ENCODE data around the gene IQCM. TPM values are rescaled to one million over a fixed set of nuclear protein-coding genes. Genes with fewer than 3 reads are reported as not detected.

Gene IQCM
- total and polyA plus RNA-seq, 2 donors (not counting 3 experiments of a cell fraction or from before 2014, with no cell fraction given): not detected

DNA sequence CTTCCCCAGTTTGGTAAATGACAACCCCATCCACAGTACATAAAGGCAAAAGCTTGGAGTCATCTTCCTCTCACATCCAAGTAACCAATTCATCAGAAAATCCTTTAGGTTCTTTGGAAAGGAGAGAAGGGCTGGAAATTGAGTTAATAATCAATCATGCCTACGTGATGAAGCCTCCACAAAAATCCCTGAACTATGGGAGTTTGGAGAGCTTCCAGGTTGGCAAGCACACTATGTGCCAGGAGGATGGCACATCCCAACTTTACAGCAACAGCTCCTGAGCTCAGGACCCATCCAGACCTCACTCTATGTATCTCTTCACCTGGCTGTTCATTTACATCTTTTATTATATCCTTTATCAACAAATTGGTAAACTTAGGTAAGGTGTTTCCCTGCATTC is 98.9 kb downstream of the IQCM start:
- H3K4me1 ChIP-seq (ENCODE audit: control insufficient read depth, extremely low read depth, insufficient read depth, low read length): no peaks in the 10 kb centered on the region
- H3K9me1 ChIP-seq (replicated peaks; ENCODE audit: control insufficient read depth, extremely low read depth, insufficient read depth, low read length): no peaks in the 10 kb centered on the region
- no peaks in the 10 kb centered on the region for H4K20me1 ChIP-seq (replicated peaks; ENCODE audit: control insufficient read depth, extremely low read depth, insufficient read depth, low read length)
- no peaks in the 10 kb centered on the region for H3K27me3 ChIP-seq (ENCODE audit: control insufficient read depth in 2 of 2, insufficient read depth in 2 of 2, low read length in 2 of 2)
- no peaks in the 10 kb centered on the region for H3K36me3 ChIP-seq (ENCODE audit: control insufficient read depth in 2 of 2, extremely low read depth in 1 of 2, insufficient read depth in 2 of 2, low read length in 2 of 2)
- H3K9me3 ChIP-seq (replicated peaks; ENCODE audit: control insufficient read depth, insufficient read depth, low read length): no peaks in the 10 kb centered on the region
- BruUV-seq (replicated peaks): no TSS peak
- CTCF ChIA-PET: no interaction called here
- H2AFZ ChIP-seq (ENCODE audit: low read depth, low read length): no peak overlapping the region
- no peak overlapping the region for H3K4me2 ChIP-seq (ENCODE audit: insufficient read depth, low read length)
- no peaks in the 10 kb centered on the region for H3K79me2 ChIP-seq (ENCODE audit: control insufficient read depth, insufficient read depth, low read length)
- no peak overlapping the region for H3K9ac ChIP-seq (replicated peaks; ENCODE audit: extremely low read depth, insufficient read depth, low read length)
- POLR2A ChIA-PET: no interaction called here
- dilution Hi-C loops (cut with MboI; ENCODE audit: extremely low pct_ligation_motif_present, low sequenced_read_pairs): no loop called here
- TF ChIP-seq FOS (IDR thresholded peaks at IDR 0.05; ENCODE audit: borderline replicate concordance, insufficient read depth, low read length) (no peak), GATA2 (IDR thresholded peaks at IDR 0.05; ENCODE audit: insufficient read depth, insufficient read length, low read depth, low read length) (no peak), MYC (IDR thresholded peaks at IDR 0.05; ENCODE audit: low read depth, low read length) (no peak), POLR2AphosphoS5 (IDR thresholded peaks at IDR 0.05; ENCODE audit: insufficient read depth, low read depth, low read length) (no peak)
- TF ChIP-seq, protein P1, sequence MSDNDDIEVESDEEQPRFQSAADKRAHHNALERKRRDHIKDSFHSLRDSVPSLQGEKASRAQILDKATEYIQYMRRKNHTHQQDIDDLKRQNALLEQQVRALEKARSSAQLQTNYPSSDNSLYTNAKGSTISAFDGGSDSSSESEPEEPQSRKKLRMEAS (IDR thresholded peaks at IDR 0.05; ENCODE audit: insufficient read depth, insufficient read length): no peak
- no peak for DNase-seq (ENCODE audit: low read depth, low spot score)
- no peak overlapping the region for H3K27ac ChIP-seq (ENCODE audit: insufficient read depth, low read depth, low read length)
- no peak overlapping the region for H3K4me3 ChIP-seq (replicated peaks in 1 of 3; ENCODE audit: insufficient read depth in 1 of 3, low read depth in 1 of 3, low read length in 3 of 3)
- intact Hi-C loops (cut with micrococcal nuclease): no loop called here
- no peak for FAIRE-seq

DNA sequence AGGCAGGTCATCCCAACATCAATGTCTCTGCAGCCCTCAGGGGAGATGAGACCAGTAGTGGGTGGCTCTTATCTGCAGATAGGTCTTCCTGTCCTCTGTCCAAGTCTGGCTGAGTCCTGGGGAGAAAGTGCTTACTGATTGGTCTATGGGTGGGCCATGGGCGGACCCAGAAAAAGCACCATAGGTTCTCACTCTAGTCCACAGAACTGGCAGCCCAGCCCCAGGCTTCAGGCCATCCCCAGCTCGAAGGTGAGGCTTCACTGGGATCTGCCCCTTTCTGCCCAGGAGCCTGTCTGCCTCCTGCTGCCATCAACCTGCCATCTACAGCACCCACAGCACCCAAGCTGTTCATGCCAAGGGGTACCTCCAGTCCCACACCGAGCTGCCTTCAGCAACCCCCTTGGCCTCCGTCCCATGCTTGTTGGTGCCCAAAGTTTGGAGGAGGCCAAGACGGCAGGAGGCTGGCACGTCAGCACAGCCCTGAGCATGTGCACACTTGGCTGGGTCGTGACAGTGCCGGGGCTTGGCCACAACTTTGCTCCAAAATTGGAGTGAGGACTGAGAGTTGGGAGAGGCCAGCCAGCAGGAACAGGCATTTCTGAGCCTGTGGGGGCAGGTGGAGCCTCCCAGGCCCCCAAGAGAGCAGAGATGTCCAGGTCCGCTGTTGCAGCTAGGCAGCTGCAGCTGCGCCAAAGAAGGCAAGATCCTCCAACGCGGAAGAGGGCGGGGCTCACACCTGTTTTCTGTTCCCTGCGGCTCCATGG is 99.6 kb downstream of the IQCM start:
- no peaks in the 10 kb centered on the region for H3K79me2 ChIP-seq (ENCODE audit: control insufficient read depth, insufficient read depth, low read length)
- H3K4me1 ChIP-seq (ENCODE audit: control insufficient read depth, extremely low read depth, insufficient read depth, low read length): no peaks in the 10 kb centered on the region
- H3K36me3 ChIP-seq (ENCODE audit: control insufficient read depth in 2 of 2, extremely low read depth in 1 of 2, insufficient read depth in 2 of 2, low read length in 2 of 2): no peaks in the 10 kb centered on the region
- BruUV-seq (replicated peaks): no TSS peak
- H2AFZ ChIP-seq (ENCODE audit: low read depth, low read length): no peak overlapping the region
- POLR2A ChIA-PET: no interaction called here
- H3K9me1 ChIP-seq (replicated peaks; ENCODE audit: control insufficient read depth, extremely low read depth, insufficient read depth, low read length): no peaks in the 10 kb centered on the region
- H3K4me3 ChIP-seq (replicated peaks in 1 of 3; ENCODE audit: insufficient read depth in 1 of 3, low read depth in 1 of 3, low read length in 3 of 3): no peak overlapping the region
- CTCF ChIA-PET: no interaction called here
- FAIRE-seq: no peak
- H3K27me3 ChIP-seq (ENCODE audit: control insufficient read depth in 2 of 2, insufficient read depth in 2 of 2, low read length in 2 of 2): no peaks in the 10 kb centered on the region
- H3K9me3 ChIP-seq (replicated peaks; ENCODE audit: control insufficient read depth, insufficient read depth, low read length): no peaks in the 10 kb centered on the region
- H4K20me1 ChIP-seq (replicated peaks; ENCODE audit: control insufficient read depth, extremely low read depth, insufficient read depth, low read length): no peaks in the 10 kb centered on the region
- dilution Hi-C loops (cut with MboI; ENCODE audit: extremely low pct_ligation_motif_present, low sequenced_read_pairs) (no loop called here), intact Hi-C loops (cut with micrococcal nuclease) (no loop called here)
- no peak overlapping the region for H3K27ac ChIP-seq (ENCODE audit: insufficient read depth, low read depth, low read length)
- no peak overlapping the region for H3K9ac ChIP-seq (replicated peaks; ENCODE audit: extremely low read depth, insufficient read depth, low read length)
- no peak overlapping the region for H3K4me2 ChIP-seq (ENCODE audit: insufficient read depth, low read length)
- TF ChIP-seq, protein P2, sequence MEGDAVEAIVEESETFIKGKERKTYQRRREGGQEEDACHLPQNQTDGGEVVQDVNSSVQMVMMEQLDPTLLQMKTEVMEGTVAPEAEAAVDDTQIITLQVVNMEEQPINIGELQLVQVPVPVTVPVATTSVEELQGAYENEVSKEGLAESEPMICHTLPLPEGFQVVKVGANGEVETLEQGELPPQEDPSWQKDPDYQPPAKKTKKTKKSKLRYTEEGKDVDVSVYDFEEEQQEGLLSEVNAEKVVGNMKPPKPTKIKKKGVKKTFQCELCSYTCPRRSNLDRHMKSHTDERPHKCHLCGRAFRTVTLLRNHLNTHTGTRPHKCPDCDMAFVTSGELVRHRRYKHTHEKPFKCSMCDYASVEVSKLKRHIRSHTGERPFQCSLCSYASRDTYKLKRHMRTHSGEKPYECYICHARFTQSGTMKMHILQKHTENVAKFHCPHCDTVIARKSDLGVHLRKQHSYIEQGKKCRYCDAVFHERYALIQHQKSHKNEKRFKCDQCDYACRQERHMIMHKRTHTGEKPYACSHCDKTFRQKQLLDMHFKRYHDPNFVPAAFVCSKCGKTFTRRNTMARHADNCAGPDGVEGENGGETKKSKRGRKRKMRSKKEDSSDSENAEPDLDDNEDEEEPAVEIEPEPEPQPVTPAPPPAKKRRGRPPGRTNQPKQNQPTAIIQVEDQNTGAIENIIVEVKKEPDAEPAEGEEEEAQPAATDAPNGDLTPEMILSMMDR (IDR thresholded peaks at IDR 0.05; ENCODE audit: extremely low read depth in 1 of 2, insufficient read depth in 1 of 2, low read depth in 1 of 2, low read length in 2 of 2): no peak
- TF ChIP-seq EZH2 (IDR thresholded peaks at IDR 0.05; ENCODE audit: borderline replicate concordance, low read depth, low read length, severe bottlenecking) (no peak), POLR2AphosphoS5 (IDR thresholded peaks at IDR 0.05; ENCODE audit: insufficient read depth, low read depth, low read length) (no peak), GATA2 (IDR thresholded peaks at IDR 0.05; ENCODE audit: insufficient read depth, insufficient read length, low read depth, low read length) (no peak), FOS (IDR thresholded peaks at IDR 0.05; ENCODE audit: borderline replicate concordance, insufficient read depth, low read length) (no peak), MYC (IDR thresholded peaks at IDR 0.05; ENCODE audit: low read depth, low read length) (no peak), JUN (IDR thresholded peaks at IDR 0.05; ENCODE audit: borderline replicate concordance, insufficient read depth, insufficient read length, low read depth) (no peak), POLR2A (IDR thresholded peaks at IDR 0.05; ENCODE audit: low read depth, low read length) (no peak)
- TF ChIP-seq, protein P1 (IDR thresholded peaks at IDR 0.05; ENCODE audit: insufficient read depth, insufficient read length): no peak
- DNase-seq (ENCODE audit: low read depth, low spot score): no peak
